Stimulated activated CD4-positive, alpha-beta T cell treated with anti-CD3 and anti-CD28 coated beads, Interleukin-4, amount 100 ng/mL, for 4 hours (primary cell): ENCODE data around the gene SPON1.
"Not testable (repeated sequence)": the region's sequence is repeated elsewhere in the genome, so short reads cannot be mapped to it uniquely, and the experiment has no call there.

Experiments
- DNase-seq, 2 experiments: peaks; one replicate each; pipeline ENCODE4 v3.0.0-alpha.2; 2020

The SPON1 gene

DNA sequence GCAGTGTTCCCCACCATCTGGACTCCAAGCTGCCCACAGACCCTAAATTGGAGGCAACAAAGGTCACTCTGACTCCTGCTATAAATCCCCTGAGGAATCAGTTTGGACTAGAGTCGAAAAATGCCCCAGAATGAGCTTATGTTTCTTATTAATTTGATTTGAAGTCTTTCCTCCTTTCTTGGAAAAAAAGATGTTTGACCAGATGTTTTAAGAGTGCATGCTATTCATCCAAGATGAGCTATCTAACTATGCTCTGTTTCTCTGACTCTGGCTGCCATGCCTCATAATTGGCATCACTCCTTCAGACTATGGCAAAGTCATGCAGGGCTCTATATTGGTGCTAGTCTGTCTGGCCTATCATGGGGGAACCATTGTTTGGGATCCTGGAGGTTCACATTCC is 174.0 kb downstream of the SPON1 start:
- DNase-seq: no peak

GRCh38 chr11:14137284-14137683 is 174.8 kb downstream of the SPON1 start:
- DNase-seq: no peak

- no peak for DNase-seq
Observed at GRCh38 chr11:14140991-14141390, 178.5 kb downstream of the SPON1 start.

- DNase-seq: no peak
Observed at GRCh38 chr11:14141676-14142075, 179.2 kb downstream of the SPON1 start.

DNA sequence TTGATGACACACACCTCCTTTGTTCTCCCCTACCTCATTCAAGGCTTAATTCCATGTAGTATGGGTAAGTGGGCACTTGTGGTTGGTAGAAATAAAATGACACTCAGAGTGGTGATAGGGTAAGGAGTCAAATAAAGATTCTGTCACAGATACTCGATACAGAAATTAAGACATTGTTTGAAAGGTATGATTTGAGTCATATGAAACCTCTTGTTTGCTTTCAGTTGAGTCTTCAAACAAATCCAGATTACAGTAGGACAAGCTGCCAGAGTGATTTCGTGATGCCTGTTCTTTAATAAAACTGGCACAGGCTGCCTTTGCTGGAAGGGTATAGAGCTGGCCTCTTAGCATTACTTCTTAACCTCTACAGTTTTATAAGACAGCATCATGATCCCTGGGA is 182.4 kb downstream of the SPON1 start:
- DNase-seq: no peak

DNA sequence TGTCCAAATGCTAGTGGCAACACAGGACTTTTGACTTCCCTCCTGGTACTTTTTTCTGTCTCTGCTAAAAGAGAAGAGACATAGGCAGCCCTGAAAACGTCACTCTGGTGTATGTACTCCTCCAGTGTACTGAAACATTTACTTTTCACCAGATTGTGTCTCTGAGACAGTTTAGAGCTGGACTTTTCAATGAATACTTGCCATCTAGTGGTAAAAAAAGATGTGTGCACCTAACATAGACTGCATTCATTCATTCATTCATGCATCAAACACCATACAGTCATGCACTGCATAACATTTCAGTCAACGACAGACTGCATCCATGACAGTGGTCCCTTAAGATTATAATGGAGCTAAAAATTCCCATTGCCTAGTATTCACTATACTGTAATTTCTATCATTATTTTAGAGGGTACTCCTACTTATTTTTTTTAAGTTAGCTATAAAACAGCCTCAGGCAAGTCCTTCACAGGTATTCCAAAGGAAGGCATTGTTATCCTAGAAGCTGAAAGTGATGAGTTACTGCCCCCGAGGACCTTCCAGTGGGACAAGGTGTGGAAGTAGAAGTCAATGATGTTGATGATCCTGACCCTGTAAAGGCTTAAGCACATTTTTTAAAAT is 186.2 kb downstream of the SPON1 start:
- DNase-seq: no peak

DNA sequence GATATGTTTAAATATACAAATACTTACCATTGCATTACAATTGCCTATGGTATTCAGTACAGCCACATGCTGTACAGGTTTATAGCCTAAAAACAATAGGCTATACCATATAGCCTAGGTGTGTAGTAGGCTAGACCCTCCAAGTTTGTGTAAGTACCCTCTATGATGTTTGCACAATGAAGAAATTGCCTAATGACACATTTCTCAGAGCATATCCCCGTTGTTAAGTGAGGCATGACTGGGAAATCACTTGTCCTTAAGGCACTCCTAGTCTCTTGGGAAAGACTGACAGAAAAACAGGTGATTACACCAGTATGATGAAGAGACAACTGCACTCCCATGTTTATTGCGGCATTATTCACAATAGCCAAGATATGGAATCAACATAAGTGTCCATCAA is 187.2 kb downstream of the SPON1 start:
- DNase-seq: no peak

DNA sequence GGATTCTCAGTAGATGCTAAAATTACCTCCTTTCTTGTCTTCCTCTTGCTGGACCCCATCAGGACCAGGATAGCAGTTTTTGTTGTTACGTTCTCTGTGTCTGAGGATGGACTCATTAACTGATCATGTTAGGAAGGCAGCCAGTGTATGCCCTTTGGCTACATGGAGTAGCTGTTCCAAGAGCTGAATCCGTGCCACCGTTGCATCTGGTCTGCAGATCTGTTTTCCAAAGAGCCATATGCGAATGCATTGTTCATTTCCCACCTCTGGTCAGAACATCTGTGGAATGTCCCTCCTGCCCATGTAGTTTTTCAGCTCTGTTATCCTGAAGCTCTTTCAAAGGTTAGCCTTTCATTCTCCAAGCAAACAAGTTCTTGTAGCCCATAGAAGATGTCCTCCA is 188.4 kb downstream of the SPON1 start:
- no peak for DNase-seq

DNA sequence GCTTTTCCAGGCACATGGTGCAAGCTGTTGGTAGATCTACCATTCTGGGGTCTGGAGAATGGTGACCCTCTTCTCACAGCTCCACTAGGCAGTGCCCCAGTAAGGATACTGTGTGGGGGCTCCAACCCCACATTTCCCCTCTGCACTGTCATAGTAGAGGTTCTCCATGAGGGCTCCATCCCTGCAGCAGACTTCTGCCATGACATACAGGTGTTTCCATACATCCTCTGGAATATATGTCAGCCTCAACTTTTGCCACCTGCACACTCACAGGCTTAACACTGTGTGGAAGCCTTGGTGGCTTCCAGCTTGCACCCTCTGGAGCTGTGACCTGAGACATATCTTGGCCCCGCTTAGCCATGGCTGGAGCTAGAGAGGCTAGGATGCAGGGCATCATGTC is 191.6 kb downstream of the SPON1 start:
- DNase-seq: not testable (repeated sequence)

- no peak for DNase-seq
Observed at GRCh38 chr11:14158393-14158792, 195.9 kb downstream of the SPON1 start.

DNA sequence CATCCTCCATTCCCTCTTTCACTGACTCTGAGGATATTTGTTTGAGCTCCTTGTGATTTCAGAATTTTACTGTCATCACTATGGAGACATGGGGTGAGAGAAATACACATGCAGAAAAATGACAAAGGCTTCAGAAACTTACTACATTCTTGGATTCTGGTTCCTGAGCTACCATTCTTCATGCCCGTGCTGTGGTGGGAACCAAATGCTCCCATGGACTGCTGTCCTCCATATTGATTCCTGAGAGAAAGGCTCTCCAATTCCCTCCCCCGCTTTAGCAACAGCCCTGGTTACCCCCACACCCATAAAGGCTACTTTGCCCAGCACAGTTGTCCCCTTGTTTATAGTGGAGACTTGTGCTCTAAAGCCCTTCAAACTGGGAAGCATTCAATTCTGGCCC is 201.1 kb downstream of the SPON1 start:
- no peak for DNase-seq

GRCh38 chr11:14173679-14174078 is 211.2 kb downstream of the SPON1 start:
- not testable (repeated sequence) for DNase-seq

GRCh38 chr11:14179116-14179820 is 216.7 kb downstream of the SPON1 start:
- no peak for DNase-seq

GRCh38 chr11:14181121-14181520 is 218.6 kb downstream of the SPON1 start:
- no peak for DNase-seq

- no peak for DNase-seq
Observed at GRCh38 chr11:14182833-14183364, 220.4 kb downstream of the SPON1 start.

DNA sequence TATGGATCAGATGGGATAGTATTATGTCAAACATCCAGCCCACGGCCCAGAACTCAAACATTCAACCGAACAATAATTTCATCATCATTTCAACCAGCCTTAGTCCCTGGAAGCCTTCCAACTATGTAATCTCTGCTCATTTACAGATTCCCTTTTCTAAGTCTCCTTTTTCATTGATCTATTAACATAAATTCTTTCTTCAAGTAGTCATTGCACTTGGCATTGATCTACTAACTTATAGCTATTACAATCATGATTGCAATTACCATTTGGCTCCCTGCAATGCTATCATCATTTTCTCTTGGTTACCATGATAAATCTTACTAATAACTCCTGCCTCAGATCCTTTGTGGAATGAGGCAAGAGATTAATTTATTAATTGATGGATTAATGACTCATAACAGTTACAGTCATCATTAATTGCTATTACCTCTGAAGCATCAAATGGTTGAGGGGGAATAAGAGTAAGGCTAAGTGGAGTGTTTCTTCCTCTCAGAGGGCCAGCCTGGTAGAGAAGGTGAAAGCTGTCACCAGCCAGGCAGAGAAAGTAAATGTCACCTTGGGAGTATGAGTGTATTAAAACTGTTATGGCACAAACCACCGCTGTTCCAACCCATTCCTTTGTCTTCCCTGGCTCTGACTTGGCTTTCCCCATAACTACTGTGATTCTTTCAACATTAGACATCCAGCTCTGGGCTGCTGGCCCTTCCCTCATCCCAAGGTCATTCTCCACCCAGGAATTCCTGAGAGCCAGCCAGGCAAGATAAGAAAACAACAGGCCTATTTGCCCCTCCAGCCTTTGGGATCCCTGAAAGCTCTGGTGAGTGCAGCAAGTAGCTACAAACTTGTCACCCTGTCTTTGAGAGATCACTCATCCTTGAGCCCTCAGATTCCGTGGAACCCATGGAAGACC is 221.8 kb downstream of the SPON1 start:
- DNase-seq: no peak

DNA sequence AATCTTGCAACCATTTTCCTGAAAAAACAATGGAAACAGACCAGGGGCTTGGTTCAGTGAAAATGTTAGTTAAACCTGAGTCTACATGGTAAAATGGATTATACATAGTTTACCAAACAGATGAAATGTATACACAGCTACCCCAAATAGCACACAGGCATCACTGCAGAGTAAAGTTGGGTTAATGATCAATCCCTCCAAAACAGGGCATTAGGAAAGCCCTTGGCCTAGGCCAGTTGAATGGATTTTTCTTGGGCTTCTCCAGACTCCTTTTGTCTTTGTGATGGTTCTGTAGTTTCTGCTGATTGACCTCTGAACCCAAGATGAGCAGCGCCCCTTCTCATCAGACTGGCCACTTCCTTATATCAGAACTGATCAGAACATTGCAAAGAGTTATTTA is 222.9 kb downstream of the SPON1 start:
- DNase-seq: no peak

DNA sequence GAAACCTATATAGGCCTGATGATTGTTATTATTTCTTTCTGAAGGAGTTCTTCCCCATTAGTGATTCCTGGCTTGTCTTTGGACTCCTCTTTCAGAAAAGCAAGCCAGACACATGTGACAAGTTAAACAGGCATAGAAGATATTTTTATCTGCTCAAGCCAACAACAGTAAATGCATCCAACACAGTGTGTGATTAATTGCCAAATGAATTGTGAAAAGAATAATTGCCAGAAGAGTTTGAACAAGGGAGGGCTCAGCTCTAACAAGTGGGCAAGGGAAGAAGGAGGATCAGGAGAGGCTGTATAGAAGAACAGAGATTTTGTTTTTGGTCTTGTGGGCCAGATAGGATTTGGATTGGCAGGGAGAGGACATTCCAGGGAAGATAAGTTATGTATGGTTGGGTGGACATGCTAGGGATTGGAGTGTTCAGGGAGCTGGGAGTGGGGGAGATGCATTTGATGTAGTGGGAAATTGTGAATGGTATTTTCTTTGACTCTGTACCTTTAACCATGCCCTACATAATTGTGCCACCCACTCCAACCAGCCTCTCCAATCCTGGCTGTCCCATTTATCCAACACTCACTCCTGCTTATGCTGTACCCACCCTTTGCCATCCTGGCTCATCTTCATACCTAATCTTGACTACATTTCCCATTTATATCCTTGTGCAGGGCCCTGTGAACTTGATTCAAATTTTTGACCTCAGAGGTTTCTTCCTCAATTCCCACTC is 223.7 kb downstream of the SPON1 start:
- no peak for DNase-seq

GRCh38 chr11:14189874-14190273 is 227.4 kb downstream of the SPON1 start:
- DNase-seq: no peak

DNA sequence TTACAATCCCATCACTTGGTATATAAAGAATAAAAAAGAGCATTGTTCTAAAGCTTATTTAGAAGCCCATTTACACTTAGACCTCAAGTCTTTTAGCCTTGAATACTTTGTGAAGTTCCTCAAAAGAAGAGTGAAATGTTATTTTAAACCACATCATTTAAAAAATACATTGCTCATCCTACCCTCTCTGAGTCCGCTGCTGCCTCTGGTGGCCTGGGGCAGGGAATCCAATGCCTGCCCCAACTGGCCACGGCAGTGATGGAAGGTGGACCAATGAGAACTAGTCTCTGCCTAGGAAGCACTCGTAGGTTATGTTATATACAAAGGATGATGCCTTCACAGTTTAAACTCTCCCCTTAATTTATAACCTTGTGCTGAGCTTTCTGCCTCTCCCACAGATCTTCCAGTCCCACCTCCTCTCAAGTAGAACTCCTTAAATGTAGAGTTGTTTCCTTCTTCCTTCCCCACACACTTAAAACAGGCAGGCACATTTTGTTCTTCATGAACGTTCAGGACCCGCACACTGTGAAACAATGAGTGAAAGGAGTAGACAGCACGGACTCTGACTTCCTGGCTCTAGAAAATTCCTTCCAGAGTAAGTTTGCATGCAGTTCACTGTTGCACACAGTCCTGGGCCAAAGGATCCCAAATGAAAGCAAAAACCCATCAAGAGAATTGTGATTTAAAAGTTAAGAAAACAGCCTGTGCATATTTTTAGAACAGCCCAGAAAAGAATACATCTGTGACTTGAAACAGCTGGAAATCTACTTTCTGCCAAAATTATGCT is 228.7 kb downstream of the SPON1 start:
- DNase-seq: no peak

DNA sequence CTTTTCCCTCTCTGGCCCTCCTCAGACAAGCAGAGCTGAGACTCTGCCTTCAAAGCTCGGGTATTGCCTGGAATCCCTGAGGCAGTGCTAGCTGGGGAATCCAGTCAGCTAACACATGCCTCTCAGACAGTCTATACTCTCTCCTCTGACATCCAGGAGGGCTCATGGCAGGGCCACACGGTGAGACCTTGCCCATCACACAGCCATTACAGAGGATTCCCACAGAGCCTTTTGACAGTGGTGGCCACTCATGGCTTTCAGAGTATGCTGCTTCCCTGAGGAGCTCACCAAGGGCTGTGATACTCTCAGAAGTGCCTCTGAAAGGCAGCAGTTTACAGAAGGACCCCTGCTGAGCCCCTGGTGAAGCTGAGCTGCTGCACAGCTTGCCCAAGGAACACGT is 231.1 kb downstream of the SPON1 start:
- DNase-seq: no peak
